Esophagus muscularis mucosa (tissue), 3 donors: ENCODE data around the gene DIPK1B.

ENCODE experiments used
- POLR2A ChIP-seq: fragments of 450-650 bp; IDR thresholded peaks from one replicate; pipeline ENCODE4 v1.6.1; 2017; ENCODE audit warnings: antibody characterized with exemption, moderate library complexity, mild to moderate bottlenecking, low read depth
- TF ChIP-seq, protein P1 (sequence below), 3 experiments: fragments of 200-600 bp in 2 of 3; fragments of 450-650 bp in 1 of 3; sonication (generic) in 2 of 3; IDR thresholded peaks; one replicate each; pipeline ENCODE4 v1.5.1; 2017 to 2019; ENCODE audit warnings: antibody characterized with exemption in 3 of 3, mild to moderate bottlenecking in 2 of 3, moderate library complexity in 1 of 3

DNA sequence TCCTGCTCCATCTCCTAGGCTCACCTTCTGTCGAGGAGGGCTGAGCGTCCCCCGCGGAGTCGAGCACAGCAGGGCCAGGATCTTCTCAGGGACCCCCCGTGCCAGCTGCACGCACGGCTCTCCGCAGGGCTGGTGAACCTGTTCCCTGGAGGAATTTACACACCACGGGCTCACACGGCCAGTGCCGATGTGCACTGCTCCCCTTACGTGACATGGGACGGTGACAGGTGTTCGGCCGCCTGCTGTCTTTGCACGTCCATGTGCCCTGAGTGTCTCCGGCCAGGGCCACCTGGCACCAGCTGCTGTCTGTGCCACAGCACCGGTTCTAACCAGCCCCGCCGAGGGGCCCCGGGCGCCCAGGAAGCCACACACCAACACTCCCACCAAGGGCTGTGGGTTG, 16.4 kb upstream of the DIPK1B start:
- TF ChIP-seq POLR2A: no peak
- TF ChIP-seq, protein P1, sequence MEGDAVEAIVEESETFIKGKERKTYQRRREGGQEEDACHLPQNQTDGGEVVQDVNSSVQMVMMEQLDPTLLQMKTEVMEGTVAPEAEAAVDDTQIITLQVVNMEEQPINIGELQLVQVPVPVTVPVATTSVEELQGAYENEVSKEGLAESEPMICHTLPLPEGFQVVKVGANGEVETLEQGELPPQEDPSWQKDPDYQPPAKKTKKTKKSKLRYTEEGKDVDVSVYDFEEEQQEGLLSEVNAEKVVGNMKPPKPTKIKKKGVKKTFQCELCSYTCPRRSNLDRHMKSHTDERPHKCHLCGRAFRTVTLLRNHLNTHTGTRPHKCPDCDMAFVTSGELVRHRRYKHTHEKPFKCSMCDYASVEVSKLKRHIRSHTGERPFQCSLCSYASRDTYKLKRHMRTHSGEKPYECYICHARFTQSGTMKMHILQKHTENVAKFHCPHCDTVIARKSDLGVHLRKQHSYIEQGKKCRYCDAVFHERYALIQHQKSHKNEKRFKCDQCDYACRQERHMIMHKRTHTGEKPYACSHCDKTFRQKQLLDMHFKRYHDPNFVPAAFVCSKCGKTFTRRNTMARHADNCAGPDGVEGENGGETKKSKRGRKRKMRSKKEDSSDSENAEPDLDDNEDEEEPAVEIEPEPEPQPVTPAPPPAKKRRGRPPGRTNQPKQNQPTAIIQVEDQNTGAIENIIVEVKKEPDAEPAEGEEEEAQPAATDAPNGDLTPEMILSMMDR (IDR thresholded peaks at IDR 0.05): no peak
